ENCODE data around the gene CRK.
A peak's percentile ranks its signal among the peaks of the same experiment; 100 is the strongest.

The CRK gene

DNA sequence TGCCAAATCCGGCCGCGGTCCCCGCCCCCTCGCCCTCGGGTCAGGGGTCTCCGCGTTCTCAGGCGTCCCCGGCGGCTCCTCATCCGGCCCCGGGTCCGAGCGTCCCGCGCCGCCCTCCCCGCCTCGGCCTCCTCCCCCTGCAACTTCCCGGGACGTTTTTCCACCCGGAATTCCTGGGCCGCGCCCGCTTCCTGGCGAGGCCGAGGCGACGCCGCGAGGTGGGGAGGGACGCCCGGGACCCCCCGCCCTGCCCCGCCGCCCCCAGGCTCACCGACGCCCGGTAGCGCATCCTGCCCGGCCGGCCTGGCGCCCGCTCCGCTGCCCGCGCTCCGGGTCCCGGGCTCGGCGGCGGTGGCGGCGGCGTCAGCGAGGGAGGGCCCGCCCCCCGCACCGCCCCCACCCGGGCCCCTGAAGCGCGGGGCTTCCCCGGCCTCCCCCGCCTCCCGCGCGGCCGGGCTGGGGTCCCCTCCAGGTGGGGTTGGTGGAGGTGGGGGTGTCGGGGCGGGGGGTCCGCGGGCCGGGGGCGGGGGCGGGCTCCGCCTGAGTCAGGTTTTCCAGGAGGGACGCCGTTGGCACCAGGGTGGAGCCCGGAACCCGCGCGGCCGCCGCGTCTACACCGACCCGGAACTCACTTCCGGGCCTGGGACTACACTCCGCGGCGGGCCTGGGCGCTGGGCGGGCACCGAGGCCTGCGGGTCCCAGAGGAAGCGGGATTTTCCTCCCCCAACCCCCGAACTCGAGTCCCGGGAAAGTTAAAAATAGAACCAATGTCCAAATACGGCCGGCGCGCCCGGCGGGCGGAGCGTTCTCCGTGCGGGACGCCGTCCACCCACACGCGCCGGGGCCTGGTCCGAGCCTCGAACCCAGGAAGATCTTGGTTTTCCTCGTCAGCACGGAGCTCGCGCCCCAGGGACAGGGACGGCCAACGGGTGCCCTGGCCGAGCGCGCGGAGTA, 29.7 kb upstream of the CRK start:
- peak in 1 of 2 donors; percentile 14 for DNase-seq

DNA sequence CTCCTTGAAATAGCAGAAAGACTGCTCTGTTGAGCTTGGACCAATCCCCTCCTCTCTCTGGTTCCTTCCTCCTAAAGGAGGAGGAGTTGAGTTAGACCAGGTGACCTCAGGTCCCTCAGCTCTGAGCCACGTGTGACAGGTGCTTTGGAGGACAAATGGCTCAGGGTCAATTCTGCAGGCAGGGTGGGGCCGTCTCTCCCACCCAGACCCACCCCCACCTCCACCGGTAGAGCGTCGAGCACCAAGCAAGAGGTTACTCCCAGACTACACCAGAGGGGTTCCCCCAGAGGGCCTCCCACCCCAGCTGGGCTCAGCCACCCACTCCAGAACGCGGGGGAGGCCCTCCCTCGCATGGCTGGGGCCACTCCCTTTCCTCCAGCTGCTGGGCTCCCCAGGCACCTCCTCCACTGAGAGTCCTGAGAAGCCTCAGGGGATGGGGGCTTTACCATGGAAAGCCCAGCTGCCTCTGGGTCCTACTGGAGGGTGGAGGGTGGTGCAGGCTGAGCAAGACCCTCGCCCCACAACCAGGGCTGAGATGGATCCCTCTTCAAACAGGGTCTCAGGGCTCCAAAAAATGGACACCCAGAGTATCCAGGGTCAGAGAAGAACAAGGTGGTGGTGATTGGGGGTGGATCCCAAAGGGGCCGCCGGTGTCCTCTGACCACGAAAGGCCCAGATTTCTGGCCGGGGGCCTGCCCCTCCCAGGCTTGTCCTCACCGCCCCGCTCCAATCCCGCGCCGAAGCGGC, 28.8 kb upstream of the CRK start:
- DNase-seq = peak in 1 of 2 donors; percentile 31

DNA sequence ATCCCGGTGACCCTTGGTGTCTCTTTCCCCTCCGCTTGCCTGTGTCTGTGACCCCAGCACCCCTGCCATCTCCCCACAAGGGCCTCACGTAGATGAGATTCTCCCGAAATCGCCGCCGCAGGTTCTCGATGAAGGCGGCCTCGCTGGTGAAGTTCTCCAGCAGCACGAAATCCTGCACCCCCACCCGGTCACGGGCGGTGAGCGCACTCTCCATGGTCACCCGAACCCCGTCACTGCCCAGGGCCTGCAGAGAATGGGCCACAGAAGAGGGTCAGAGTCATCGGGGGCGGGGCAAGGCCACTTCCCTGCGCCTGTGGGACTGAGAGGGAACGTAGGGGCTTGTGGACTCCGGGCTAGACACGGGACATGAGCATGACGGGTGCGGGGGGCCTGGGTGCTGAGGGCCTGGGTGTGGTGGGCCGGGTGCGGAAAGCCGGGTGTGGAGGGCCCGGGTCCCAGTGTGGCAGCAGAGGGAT, 28.1 kb upstream of the CRK start:
- DNase-seq = no peak

DNA sequence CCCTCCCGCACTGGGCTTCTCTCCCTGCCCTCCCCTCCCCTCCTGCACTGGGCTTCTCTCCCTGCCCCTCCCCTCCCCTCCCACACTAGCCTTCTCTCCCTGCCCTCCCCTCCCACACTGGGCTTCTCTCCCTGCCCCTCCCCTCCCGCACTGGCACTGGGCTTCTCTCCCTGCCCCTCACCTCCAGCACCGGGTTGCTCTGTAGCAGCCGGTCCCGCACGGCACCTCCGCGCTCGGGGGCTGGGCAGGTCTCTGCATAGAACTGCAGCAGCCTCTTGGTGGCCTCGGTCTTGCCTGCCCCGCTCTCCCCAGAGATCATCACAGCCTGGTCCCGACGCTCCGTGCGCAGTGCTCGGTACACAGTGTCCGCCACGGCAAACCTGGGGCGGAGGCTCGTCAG, 26.6 kb upstream of the CRK start:
- DNase-seq = no peak

DNA sequence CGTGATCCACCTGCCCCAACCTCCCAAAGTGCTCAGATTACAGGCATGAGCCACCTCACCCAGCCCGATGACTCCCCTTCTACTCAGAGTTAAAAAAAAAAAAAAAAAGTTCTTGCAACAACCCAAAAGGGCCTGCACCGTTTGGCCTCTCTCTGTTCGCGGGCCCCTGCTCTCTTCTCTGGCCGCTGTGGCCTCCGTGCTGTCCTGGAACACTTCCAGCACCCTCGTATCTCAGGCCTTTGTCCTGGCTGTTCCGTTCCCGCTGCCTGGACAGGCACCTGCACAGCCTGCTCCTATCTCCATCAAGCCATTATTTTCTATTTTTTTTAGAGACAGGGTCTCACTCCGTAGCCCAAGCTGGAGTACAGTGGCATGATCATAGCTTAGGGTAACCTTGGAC, 25.7 kb upstream of the CRK start:
- no peak for DNase-seq

DNA sequence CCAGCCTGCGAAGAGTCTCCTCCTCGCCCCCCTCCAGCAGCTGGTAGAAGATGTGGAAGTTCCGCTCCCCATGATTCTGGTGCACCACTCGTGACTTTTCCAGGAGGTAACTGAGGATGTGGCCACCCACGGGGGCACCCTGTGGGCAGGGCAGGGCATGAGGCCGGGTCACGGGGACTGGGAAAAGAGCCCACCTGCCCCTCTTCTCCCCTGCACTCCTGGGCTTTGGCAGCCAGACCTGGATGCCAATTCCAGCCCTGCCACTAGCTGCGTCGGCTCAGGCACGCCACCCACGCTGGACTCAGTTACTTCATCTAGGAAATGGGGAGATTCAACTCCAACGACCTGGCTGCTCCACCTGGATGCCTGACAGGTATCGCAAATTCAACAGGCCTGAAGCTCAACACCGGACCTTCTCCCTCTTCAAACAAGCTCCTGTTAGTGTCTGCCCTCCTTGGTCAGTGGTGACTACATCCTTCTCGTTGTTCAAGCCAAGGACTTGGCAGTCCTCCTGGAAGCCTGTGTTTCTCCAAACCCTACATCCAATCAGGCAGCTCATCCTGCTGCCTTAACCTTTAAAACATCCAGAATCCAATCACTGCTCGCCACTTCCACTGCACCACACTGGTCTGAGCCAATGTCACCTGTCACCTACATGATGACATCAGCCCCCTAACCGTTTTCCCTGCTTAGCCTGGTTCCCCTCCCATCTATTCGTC, 24.9 kb upstream of the CRK start:
- no peak for DNase-seq

DNA sequence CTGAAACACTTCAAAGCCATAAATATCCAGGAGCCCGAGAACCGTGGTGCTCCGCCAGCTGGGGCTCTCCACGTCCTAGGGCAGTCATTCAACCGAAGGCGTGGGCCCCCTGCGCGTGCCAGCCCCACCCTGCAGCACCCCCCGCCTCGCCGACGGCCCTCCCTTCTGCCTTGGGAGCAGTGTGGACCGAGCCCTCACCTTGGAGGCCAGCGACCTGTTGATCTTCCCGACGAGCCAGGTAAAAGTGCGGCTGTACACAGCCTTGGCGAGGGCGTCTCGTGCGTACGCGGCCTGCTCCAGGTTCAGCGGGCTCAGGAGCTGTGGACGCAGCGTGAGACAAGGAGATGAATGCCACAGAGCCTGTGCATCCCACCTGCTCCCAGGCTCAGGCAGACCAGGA, 22.4 kb upstream of the CRK start:
- no peak for DNase-seq

DNA sequence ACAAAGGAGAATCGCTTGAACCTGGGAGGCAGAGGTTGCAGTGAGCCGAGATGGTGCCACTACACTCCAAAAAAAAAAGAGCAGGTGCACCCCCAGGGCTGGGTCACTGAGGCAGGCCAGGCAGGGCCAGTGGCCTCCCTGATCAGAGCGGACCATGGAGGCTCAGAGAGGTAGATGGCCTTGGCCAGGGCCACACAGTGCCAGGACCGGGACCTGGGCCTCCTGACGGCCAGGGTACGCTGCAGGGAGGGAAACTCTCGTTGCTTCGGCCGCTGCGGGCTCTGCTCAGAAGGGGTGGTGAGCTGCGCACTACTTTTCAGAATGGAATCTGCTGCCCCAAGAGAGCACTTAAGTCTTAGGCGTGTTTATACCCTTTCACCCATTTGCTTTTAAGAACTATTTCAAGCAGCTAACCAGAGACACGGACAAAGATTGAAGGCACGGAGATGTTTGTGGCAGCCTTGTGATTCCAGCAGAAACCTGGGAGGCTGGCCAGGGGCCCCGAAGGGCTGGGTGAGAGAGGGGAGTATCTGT, 19.4 kb upstream of the CRK start:
- DNase-seq = no peak

DNA sequence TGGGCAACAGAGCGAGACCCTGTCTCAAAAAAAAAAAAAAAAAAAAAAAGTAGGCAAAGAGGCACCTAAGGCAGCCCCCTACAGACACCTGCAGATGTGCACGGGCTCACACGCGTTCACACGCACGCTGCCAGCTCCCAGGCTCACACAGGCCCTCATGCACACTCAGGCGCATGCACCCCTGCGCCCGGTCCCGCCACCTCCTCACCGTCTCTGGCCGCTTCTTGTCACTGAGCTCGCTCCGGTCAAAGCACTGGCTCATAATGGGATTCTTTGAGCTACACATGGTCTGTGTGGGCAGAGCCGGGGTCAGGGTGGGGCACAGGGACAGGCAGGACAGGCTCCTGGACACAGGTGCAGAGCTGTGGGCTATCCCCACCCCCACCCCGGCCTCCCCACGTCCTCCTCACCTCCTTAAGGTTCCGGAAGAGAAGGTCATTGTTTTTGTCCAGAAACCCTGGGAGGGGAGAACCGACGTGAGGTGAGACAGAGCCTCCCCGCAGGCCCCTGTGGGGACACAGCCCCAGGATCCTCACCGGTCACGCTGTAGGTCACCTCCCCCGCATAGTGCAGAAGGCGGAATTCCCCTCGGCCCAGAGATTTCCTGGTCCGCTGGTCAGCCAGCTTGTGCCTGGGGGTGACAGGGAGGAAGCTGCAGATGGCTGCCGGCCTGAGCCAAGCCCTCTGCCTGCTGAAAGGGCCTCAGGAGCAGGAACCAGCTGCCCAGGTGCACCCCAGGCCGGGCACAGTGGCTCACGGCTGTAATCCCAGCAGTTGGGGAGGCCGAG, 18.6 kb upstream of the CRK start:
- DNase-seq = no peak

DNA sequence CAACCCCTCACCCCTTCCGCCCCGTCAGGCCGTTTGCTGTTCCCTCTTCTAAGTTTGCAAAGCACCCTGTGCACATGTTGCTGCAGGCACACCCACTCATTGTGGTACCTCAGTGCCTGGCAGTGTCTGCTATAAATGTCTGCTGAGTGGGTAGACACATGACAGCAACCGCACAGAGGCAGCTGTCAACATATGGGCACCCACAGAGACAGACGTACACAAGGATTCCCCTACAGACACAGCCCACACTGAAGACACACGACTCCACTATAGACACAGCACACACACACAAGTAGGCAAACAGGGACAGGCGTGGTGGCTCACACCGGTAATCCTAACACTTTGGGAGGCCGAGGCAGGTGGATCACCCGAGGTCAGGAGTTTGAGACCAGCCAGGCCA, 17.8 kb upstream of the CRK start:
- no peak for DNase-seq

DNA sequence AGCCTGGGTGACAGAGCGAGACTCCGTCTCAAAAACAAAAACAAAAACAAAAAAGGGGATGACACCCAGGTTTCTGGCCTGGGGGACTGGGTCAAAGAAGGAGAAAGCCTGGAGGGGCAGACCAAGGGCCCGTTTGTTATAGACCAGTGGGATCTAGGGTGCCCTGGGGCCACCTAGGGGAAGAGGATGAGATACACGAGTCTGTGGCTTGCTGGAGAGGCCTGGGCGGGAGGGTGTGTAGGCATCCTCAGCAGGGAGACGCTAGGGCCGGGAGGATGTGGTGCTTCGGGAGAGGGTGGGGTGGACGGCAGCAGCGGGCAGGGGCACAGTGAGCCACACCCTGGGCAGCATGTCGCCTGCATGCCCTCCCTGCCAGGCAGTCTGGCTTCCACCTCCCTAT, 17.1 kb upstream of the CRK start:
- no peak for DNase-seq

DNA sequence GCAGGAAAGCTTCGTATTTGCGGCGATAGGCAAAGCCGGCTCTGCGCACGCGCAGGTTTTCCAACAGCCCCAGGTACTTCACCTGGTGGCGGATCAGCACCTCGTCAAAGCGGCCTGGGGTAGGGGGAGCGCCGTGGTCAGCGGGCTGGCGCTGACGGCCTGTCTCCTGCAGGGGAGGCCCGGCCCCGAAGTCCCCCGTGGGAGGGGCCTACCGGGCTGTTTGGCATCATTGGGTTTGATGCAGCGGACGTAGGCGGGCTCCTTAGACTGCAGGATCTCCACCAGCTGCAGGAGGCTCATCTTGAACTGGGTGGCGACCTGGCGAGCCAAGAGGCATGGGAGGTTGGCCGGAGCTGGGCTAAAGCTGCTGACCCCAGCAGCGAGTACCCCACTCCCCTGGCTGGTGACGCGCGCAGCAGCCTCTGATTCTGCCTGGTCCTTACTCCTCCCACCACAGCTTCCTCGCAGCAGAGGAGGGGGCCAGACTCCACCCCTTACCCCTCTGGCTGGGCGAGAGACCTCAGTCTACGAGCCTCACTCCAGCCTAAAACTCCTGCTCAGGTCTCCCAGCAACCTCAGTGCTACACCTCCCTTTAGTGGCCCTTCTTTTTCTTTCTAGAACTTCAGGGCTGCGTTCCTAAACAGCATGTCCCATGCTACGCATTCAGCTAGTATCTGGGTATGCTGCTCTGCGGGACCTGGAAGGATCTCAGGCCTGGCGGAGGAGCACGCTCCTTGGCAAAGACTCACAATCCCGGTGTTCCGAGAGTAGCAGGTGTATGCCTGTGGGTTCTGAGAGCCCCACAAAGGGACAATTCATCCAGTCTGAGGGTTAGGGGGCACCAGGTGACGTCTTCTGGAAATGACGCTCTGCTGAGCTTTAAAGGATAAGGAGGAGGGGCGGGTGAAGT, 16.1 kb upstream of the CRK start:
- DNase-seq = no peak

DNA sequence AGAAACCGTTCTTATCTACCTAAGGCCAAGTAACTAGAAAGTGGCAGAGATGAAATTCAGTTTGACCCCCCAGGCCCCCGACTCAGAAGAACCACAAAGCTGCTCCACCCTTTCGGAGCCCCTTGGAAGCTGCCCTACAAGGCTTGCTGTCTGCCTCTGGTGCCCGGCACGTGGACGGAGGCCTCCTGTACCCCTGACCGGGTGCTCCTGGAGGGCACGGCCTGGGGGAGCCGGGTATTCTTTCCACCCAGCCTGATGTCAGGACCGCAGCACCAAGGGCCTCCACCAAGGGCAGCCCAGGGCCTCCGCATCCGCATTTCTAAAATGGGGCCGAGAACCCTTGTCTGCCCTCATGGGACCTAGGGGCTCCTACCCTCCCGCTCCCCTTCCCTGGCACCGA, 15.5 kb upstream of the CRK start:
- DNase-seq = no peak

DNA sequence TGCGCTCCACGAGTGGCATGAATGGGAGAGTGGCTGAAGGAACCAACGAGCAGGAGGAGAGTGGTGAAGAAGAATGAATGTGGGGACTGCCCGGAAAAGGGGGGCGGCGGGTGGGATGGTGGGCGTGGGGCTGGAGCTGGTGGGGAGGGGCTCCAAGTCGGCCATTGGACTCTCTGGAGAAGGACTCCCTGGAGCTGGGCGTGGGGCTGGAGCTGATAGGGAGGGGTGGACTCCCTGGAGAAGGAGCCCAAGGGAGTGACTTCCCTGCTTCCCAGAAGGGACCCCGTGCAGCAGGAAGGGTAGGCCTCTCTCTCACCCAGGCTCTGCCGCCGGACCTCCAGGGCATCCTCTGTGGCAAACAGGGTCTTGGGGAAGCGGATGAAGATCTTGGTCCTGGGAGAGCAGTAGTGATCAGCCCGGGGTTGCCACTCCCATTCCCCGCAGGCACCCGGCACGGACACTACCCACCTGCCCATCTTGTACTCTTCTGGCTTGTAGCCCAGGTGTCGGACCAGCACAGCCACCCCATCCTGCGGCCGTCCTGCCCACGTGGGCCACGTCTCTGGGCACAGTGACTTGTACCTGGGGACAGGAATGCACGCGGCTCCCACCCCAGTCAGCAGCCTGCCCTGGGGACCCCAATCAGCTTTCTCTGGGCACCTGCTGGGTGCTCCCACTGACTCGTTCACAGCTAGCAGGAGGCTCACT, 14.9 kb upstream of the CRK start:
- DNase-seq = no peak

DNA sequence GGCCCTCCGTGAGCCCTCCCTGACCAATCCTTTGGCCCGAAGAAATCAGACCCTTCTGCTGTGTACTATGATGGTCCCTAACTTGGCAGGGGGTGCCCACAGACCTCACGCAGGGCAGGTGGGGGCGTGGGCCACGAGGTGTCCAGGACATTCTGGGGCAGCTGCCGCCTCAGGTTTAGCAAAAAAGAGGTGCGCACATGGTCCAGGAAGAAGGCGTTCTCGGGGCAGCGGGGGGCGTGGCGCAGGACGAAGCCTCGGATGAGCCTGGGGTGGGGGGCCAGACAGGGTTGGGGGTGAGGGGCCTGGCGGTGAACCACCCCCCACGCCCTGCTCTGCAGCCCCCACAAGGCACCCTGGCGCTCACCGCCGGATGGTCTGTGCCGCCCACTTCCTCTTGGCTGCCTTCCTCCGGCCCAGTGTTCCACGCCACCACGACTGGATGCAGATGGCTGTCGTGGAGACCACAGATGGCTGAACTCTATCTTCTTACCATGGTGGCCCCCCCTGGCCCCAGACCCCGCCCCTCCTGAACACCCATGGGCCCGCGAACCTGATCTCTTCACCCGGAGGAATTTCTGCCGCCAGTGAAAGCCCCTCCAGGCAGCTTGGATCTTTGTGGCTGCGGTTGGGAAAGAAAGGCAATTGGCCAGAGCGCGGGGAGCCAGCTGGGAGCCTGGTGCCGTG, 14.2 kb upstream of the CRK start:
- no peak for DNase-seq

DNA sequence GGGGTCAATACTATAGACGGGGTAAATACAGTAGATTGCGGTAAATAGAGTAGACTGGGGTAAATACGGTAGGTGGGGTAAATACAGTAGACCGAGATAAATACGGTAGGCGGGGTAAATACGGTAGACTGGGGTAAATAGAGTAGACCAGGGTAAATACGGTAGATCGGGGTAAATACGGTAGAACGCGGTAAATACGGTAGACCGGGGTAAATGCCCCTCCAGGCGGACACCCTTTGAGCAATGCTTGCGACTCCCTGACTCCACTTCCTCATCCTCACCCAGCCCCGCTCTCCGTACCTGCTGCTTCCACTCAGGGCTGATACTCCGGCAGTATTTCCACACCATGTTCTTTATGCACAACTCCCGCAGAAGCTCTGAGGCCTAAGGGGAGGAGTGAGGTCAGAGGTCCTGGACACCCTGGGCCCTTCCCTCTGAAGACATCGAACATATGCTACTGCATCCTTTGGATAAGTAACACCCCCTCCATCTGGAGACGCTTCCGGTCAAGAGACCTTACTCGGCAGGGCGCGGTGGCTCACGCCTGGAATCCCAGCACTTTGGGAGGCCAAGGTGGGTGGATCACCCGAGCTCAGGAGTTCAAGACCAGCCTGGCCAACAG, 13.3 kb upstream of the CRK start:
- no peak for DNase-seq

DNA sequence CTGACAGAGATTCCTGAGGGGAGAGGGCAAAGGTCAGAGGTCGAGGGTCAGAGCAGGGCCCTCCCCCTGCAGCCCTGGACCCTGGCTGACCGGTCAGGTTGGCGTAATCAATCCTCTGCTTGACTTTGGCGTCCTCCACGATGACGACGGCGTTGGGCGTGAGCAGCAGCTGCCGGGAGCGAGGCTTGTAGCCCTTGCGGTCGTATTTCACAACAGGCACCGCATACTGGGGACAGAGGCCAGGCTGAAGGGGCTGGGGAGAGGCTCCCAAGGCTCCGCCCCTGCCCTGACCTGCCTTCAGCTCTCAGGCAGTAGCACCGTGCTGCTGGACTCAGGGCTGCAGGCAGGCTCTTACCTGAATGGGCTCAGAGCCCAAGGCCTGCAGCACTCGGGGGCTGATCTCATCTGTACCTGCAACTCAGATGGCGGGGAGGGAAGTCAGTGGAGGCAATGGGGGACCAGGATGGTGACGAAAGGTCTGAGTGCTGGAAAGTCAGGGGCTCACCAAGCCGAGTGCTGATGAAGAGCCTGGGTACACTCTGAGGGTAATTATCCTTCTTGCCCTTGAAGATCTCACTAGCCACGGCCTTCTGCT, 12.0 kb upstream of the CRK start:
- DNase-seq = peak in 1 of 2 donors; percentile 11

DNA sequence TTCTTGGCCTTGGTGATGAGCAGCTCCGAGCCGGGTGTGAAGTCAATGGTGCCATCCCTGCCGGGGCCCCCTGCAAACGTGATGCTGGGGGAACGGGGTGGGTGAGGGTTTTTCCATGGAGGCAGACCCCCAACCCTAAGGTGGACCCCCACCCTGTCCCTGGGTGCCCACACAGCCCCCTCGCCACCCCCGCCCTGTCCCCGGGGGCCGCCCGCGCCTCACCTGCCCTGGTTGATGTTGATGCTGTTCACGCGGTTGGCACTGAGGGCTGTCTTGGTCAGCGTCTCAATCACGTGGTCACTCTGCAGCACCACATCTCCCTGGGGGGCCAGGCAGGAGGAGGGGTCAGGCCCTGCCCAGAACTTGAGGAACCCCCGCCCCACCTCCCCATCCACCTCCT, 11.2 kb upstream of the CRK start:
- DNase-seq = no peak

DNA sequence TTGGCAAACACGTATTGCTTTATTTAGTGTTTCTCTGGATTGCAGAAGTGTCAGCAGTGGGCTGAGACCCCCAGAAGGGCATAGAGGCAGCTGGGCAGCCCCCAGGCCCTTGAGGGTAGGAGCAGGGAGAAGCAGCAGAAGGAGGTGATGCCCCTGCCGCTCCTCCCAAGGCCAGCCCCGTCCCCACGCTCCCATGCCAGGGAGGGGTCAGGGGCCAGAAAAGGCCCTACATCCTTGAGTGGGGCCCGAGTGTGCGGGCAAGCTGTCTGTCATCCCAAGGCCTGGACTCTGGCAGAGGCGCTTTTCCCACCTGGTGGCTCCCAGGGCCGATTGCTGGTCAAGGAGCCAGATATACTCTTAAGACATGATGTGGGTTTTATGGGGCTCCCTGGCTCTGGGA, 8.2 kb upstream of the CRK start:
- no peak for DNase-seq

All from bone marrow (tissue), 2 donors.